GM23248 (cell line): ENCODE measurements around the gene CALHM2.
"Not testable (repeated sequence)": the region's sequence is repeated elsewhere in the genome, so short reads cannot be mapped to it uniquely, and the experiment has no call there.

Experiments used
- EZH2 ChIP-seq: fragments of 200-600 bp; sonication (generic); IDR thresholded peaks from 2 replicates; pipeline ENCODE4 v1.6.1; 2018; ENCODE audit warnings: antibody characterized with exemption, mild to moderate bottlenecking; ENCODE audit not compliant: insufficient read depth, poor library complexity, severe bottlenecking
- EZH2phosphoT487 ChIP-seq: fragments of 200-600 bp; sonication (generic); IDR thresholded peaks from 2 replicates; pipeline ENCODE4 v1.6.1; 2018; ENCODE audit warnings: antibody characterized with exemption, moderate library complexity, mild to moderate bottlenecking, low read depth; ENCODE audit not compliant: insufficient read depth

DNA sequence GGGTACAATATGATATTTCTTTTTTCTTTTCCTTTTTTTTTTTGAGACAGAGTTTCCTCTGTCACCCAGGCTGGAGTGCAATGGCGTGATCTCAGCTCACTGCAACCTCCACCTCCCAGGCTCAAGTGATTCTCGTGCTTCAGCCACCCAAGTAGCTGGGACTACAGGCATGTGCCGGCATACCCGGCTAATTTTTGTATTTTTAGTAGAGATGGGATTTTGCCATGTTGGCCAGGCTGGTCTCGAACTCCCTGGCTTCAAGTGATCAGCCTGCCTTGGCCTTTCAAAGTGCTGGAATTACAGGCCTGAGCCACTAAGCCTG is 35.1 kb downstream of the CALHM2 start:
- not testable (repeated sequence) for TF ChIP-seq EZH2, EZH2phosphoT487
